Suprapubic skin (tissue), 3 donors: ENCODE results near the gene PDCD7.

Experiments
- EP300 ChIP-seq: sonication (generic); formaldehyde crosslinking; IDR thresholded peaks from one replicate; pipeline ENCODE4 v1.6.1; 2017; ENCODE audit warnings: antibody characterized with exemption
- TF ChIP-seq, protein P1 (sequence below), 2 donors: fragments of 200-600 bp in 1 of 2; fragments of 450-650 bp in 1 of 2; sonication (generic) in 1 of 2; IDR thresholded peaks; one replicate each; pipeline ENCODE4 v1.5.1; 2016 to 2019; ENCODE audit warnings: antibody characterized with exemption in 2 of 2, mild to moderate bottlenecking in 1 of 2, moderate library complexity in 1 of 2

DNA sequence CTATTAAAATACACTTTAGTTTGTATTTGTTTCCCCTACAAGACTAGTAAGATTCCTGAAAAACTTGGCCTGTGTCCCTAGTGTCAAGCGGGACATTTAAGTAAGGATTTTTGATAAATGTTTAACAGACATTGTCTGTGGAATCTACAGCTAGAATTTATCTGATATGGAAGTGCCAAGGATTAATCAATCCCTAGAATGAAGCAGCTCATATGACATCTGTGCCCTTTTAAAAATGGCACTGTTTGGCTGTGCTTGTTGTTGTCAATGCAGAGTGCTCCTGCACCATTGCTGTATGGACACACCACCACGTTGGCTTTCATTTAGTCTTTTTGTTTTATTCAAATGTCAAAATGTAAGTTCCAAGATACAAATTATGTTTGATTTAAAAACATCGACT, 14.3 kb upstream of the PDCD7 start:
- no peak for TF ChIP-seq EP300
- TF ChIP-seq, protein P1, sequence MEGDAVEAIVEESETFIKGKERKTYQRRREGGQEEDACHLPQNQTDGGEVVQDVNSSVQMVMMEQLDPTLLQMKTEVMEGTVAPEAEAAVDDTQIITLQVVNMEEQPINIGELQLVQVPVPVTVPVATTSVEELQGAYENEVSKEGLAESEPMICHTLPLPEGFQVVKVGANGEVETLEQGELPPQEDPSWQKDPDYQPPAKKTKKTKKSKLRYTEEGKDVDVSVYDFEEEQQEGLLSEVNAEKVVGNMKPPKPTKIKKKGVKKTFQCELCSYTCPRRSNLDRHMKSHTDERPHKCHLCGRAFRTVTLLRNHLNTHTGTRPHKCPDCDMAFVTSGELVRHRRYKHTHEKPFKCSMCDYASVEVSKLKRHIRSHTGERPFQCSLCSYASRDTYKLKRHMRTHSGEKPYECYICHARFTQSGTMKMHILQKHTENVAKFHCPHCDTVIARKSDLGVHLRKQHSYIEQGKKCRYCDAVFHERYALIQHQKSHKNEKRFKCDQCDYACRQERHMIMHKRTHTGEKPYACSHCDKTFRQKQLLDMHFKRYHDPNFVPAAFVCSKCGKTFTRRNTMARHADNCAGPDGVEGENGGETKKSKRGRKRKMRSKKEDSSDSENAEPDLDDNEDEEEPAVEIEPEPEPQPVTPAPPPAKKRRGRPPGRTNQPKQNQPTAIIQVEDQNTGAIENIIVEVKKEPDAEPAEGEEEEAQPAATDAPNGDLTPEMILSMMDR (IDR thresholded peaks at IDR 0.05): no peak
